ENCODE measurements around the gene GPX4.

GRCh38 chr19:1105008-1105872 is 1.4 kb downstream of the GPX4 start:
- TF ChIP-seq POLR2AphosphoS5 (IDR thresholded peaks at IDR 0.05) (peak; percentile 69 to 89 (median 72)), CTCF (IDR thresholded peaks at IDR 0.05 in 8 of 11, conservative IDR thresholded peaks at IDR 0.05 in 3 of 11) (no peak)

Data from spleen (tissue), 7 donors.